PC-9 (cell line): ENCODE measurements around the gene IL1RAPL1. TPM values are rescaled to one million over a fixed set of nuclear protein-coding genes. Genes with fewer than 3 reads are reported as not detected.

Source experiments
- BruUV-seq: library from RNA; stranded (reverse); fragments of 400-500 nt; replicated peaks from 2 replicates; lab custom pipeline; 2021; lab: Mats Ljungman, UMichigan
- CTCF ChIA-PET: fragments of 300-600 bp; sonication (Branson Sonifier 250); formaldehyde crosslinking; loops from one replicate; lab custom pipeline; 2022; ENCODE audit warnings: antibody characterized with exemption; lab: Charles Lee
- POLR2A ChIA-PET: fragments of 300-600 bp; sonication (Branson Sonifier 250); formaldehyde crosslinking; loops from one replicate; lab custom pipeline; 2022; ENCODE audit warnings: antibody characterized with exemption; ENCODE audit not compliant: unreplicated experiment; lab: Charles Lee
- DNase-seq, 2 experiments: peaks; one replicate each; pipeline versions ENCODE4 v3.0.0 to v3.0.0-alpha.2; 2015 to 2022; ENCODE audit warnings: mixed read lengths in 1 of 2
- H2AFZ ChIP-seq: fragments of 200-600 bp; sonication (generic); 2 replicates; pipeline ENCODE4 v1.8.1; 2017; ENCODE audit warnings: antibody characterized with exemption
- H3F3A ChIP-seq: fragments of 200-600 bp; sonication (generic); 2 replicates; pipeline ENCODE4 v1.8.1; 2017; ENCODE audit warnings: antibody characterized with exemption, mild to moderate bottlenecking, low read depth; ENCODE audit not compliant: insufficient read depth
- H3K27ac ChIP-seq: fragments of 200-600 bp; sonication (generic); 2 replicates; pipeline ENCODE4 v1.6.1; 2016; ENCODE audit warnings: mixed run types
- H3K27me3 ChIP-seq: fragments of 200-600 bp; sonication (generic); 2 replicates; pipeline ENCODE4 v1.6.1; 2016; ENCODE audit warnings: low read depth, mixed run types; ENCODE audit not compliant: insufficient read depth
- H3K36me3 ChIP-seq: fragments of 200-600 bp; sonication (generic); 2 replicates; pipeline ENCODE4 v1.6.1; 2016; ENCODE audit warnings: low read depth, mixed run types
- H3K4me1 ChIP-seq: fragments of 200-600 bp; sonication (generic); replicated peaks from 2 replicates; pipeline ENCODE4 v1.6.1; 2016; ENCODE audit warnings: mixed run types; ENCODE audit not compliant: insufficient read depth
- H3K4me2 ChIP-seq: fragments of 200-600 bp; sonication (generic); 2 replicates; pipeline ENCODE4 v1.6.1; 2017; ENCODE audit warnings: mixed run types
- H3K4me3 ChIP-seq: fragments of 200-600 bp; sonication (generic); 2 replicates; pipeline ENCODE4 v1.6.1; 2016; ENCODE audit warnings: mixed run types
- H3K79me2 ChIP-seq: fragments of 200-600 bp; sonication (generic); 2 replicates; pipeline ENCODE4 v1.6.1; 2017; ENCODE audit warnings: low read depth, mixed run types
- H3K9me2 ChIP-seq: fragments of 200-600 bp; sonication (generic); 2 replicates; pipeline ENCODE4 v1.8.1; 2017; ENCODE audit warnings: mild to moderate bottlenecking; ENCODE audit not compliant: insufficient read depth
- H3K9me3 ChIP-seq: fragments of 200-600 bp; sonication (generic); 2 replicates; pipeline ENCODE4 v1.8.1; 2016; ENCODE audit warnings: low read depth; ENCODE audit not compliant: insufficient read depth
- H4K20me1 ChIP-seq: fragments of 200-600 bp; sonication (generic); 2 replicates; pipeline ENCODE4 v1.8.1; 2017; ENCODE audit not compliant: insufficient read depth
- CTCF ChIP-seq: fragments of 200-600 bp; sonication (generic); conservative IDR thresholded peaks from 2 replicates; pipeline ENCODE4 v1.6.1; 2017; ENCODE audit warnings: mixed run types, antibody characterized with exemption, mild to moderate bottlenecking, moderate library complexity
- EZH2 ChIP-seq: fragments of 200-600 bp; sonication (generic); IDR thresholded peaks from 2 replicates; pipeline ENCODE4 v1.8.0; 2017; ENCODE audit warnings: antibody characterized with exemption, low read depth
- intact Hi-C: fragments of 100-400 bp; cut with micrococcal nuclease; formaldehyde crosslinking; loops from one replicate; pipeline ENCODE4 v1.10.0; 2022; ENCODE audit not compliant: unreplicated experiment
- total RNA-seq: library from RNA; stranded (reverse); gene quantifications from 2 replicates; pipeline ENCODE4 v1.2.3, GENCODE V29; 2021

Gene IL1RAPL1
- total RNA-seq, 1 experiment from 2014 or later = 0.26 TPM

- no peaks in the 10 kb centered on the region for H3K9me2 ChIP-seq
- H3K79me2 ChIP-seq = no peaks in the 10 kb centered on the region
- intact Hi-C loops = no loop called here
- H3K4me1 ChIP-seq = peaks cover 20% of the 10 kb centered on the region
- CTCF ChIA-PET = no interaction called here
- H3K36me3 ChIP-seq = no peaks in the 10 kb centered on the region
- H3F3A ChIP-seq = peaks cover 9% of the 10 kb centered on the region; the same call in 1 of the 2 replicates
- TF ChIP-seq EZH2 = no peak
- no peak for TF ChIP-seq CTCF
- DNase-seq = no peak
- H4K20me1 ChIP-seq = no peaks in the 10 kb centered on the region
- no peaks in the 10 kb centered on the region for H3K27me3 ChIP-seq
- H2AFZ ChIP-seq = no peak overlapping the region
- no peak overlapping the region for H3K4me2 ChIP-seq
- no TSS peak for BruUV-seq
- no peak overlapping the region for H3K27ac ChIP-seq
- H3K4me3 ChIP-seq = no peak overlapping the region
- POLR2A ChIA-PET = no interaction called here
- no peaks in the 10 kb centered on the region for H3K9me3 ChIP-seq
These were observed 1079.1 kb downstream of the IL1RAPL1 start for GRCh38 chrX:29666366-29666765.

- no peak overlapping the region for H3K4me3 ChIP-seq
- ChIA-PET CTCF (no interaction called here), POLR2A (no interaction called here)
- H4K20me1 ChIP-seq = no peaks in the 10 kb centered on the region
- H3K79me2 ChIP-seq = no peaks in the 10 kb centered on the region
- H3K27ac ChIP-seq = no peak overlapping the region
- BruUV-seq = no TSS peak
- no peaks in the 10 kb centered on the region for H3K4me1 ChIP-seq
- no peak for TF ChIP-seq EZH2
- no peak for TF ChIP-seq CTCF
- H3F3A ChIP-seq = no peaks in the 10 kb centered on the region
- no peak overlapping the region for H2AFZ ChIP-seq
- intact Hi-C loops = no loop called here
- H3K9me2 ChIP-seq = no peaks in the 10 kb centered on the region
- no peak for DNase-seq
- no peaks in the 10 kb centered on the region for H3K27me3 ChIP-seq
- H3K36me3 ChIP-seq = no peaks in the 10 kb centered on the region
- H3K4me2 ChIP-seq = no peak overlapping the region
- no peaks in the 10 kb centered on the region for H3K9me3 ChIP-seq
These were observed 1084.2 kb downstream of the IL1RAPL1 start for GRCh38 chrX:29671421-29671820.

GRCh38 chrX:29687687-29688086 lies 1100.4 kb downstream of the IL1RAPL1 start:
- no peaks in the 10 kb centered on the region for H3K4me1 ChIP-seq
- ChIA-PET CTCF (no interaction called here), POLR2A (no interaction called here)
- DNase-seq = no peak
- H3K4me2 ChIP-seq = no peak overlapping the region
- no peaks in the 10 kb centered on the region for H4K20me1 ChIP-seq
- H3K4me3 ChIP-seq = no peak overlapping the region
- H2AFZ ChIP-seq = no peak overlapping the region
- H3K36me3 ChIP-seq = no peaks in the 10 kb centered on the region
- H3K27me3 ChIP-seq = no peaks in the 10 kb centered on the region
- BruUV-seq = no TSS peak
- no peaks in the 10 kb centered on the region for H3F3A ChIP-seq
- H3K27ac ChIP-seq = no peak overlapping the region
- no peaks in the 10 kb centered on the region for H3K9me2 ChIP-seq
- TF ChIP-seq EZH2 (no peak), CTCF (no peak)
- H3K79me2 ChIP-seq = no peaks in the 10 kb centered on the region
- intact Hi-C loops = no loop called here
- H3K9me3 ChIP-seq = no peaks in the 10 kb centered on the region
